Measurements from ENCODE around the gene SLC40A1. TPM values are rescaled to one million over a fixed set of nuclear protein-coding genes. Genes with fewer than 3 reads are reported as not detected.

Gene SLC40A1
- total and polyA plus RNA-seq, 2 donors (not counting 3 experiments of a cell fraction or from before 2014, with no cell fraction given): 8.5 to 15.1 TPM

GRCh38 chr2:189527041-189527750 is 53.4 kb downstream of the SLC40A1 start:
- no peaks in the 10 kb centered on the region for H3K4me1 ChIP-seq (ENCODE audit: control insufficient read depth, extremely low read depth, insufficient read depth, low read length)
- dilution Hi-C loops (cut with MboI; ENCODE audit: extremely low pct_ligation_motif_present, low sequenced_read_pairs): no loop called here
- no peaks in the 10 kb centered on the region for H3K27me3 ChIP-seq (ENCODE audit: control insufficient read depth in 2 of 2, insufficient read depth in 2 of 2, low read length in 2 of 2)
- no peaks in the 10 kb centered on the region for H3K9me3 ChIP-seq (replicated peaks; ENCODE audit: control insufficient read depth, insufficient read depth, low read length)
- no peak overlapping the region for H3K4me3 ChIP-seq (replicated peaks in 1 of 3; ENCODE audit: insufficient read depth in 1 of 3, low read depth in 1 of 3, low read length in 3 of 3)
- DNase-seq (ENCODE audit: low read depth, low spot score): peak; percentile 17
- ChIA-PET POLR2A (no interaction called here), CTCF (no interaction called here)
- no peak overlapping the region for H3K9ac ChIP-seq (replicated peaks; ENCODE audit: extremely low read depth, insufficient read depth, low read length)
- intact Hi-C loops (cut with micrococcal nuclease): no loop called here
- no peak overlapping the region for H3K27ac ChIP-seq (ENCODE audit: insufficient read depth, low read depth, low read length)
- no peaks in the 10 kb centered on the region for H4K20me1 ChIP-seq (replicated peaks; ENCODE audit: control insufficient read depth, extremely low read depth, insufficient read depth, low read length)
- H2AFZ ChIP-seq (ENCODE audit: low read depth, low read length): peak overlapping the region; percentile 46
- H3K4me2 ChIP-seq (ENCODE audit: insufficient read depth, low read length): no peak overlapping the region
- FAIRE-seq: no peak
- no peaks in the 10 kb centered on the region for H3K36me3 ChIP-seq (ENCODE audit: control insufficient read depth in 2 of 2, extremely low read depth in 1 of 2, insufficient read depth in 2 of 2, low read length in 2 of 2)
- no peaks in the 10 kb centered on the region for H3K79me2 ChIP-seq (ENCODE audit: control insufficient read depth, insufficient read depth, low read length)
- no TSS peak for BruUV-seq (replicated peaks)
- no peaks in the 10 kb centered on the region for H3K9me1 ChIP-seq (replicated peaks; ENCODE audit: control insufficient read depth, extremely low read depth, insufficient read depth, low read length)
- TF ChIP-seq POLR2AphosphoS5 (IDR thresholded peaks at IDR 0.05; ENCODE audit: insufficient read depth, low read depth, low read length) (no peak), MAX (IDR thresholded peaks at IDR 0.05; ENCODE audit: insufficient read depth, insufficient read length) (no peak), GATA2 (IDR thresholded peaks at IDR 0.05; ENCODE audit: insufficient read depth, insufficient read length, low read depth, low read length) (no peak), JUN (IDR thresholded peaks at IDR 0.05; ENCODE audit: borderline replicate concordance, insufficient read depth, insufficient read length, low read depth) (no peak), CTCF (IDR thresholded peaks at IDR 0.05; ENCODE audit: extremely low read depth in 1 of 2, insufficient read depth in 1 of 2, low read depth in 1 of 2, low read length in 2 of 2) (no peak), POLR2A (IDR thresholded peaks at IDR 0.05; ENCODE audit: low read depth, low read length) (no peak), FOS (IDR thresholded peaks at IDR 0.05; ENCODE audit: borderline replicate concordance, insufficient read depth, low read length) (no peak), MYC (IDR thresholded peaks at IDR 0.05; ENCODE audit: low read depth, low read length) (no peak), EZH2 (IDR thresholded peaks at IDR 0.05; ENCODE audit: borderline replicate concordance, low read depth, low read length, severe bottlenecking) (no peak)
